K562 (cell line): Measurements from ENCODE around the gene CNKSR1. TPM values are rescaled to one million over a fixed set of nuclear protein-coding genes. Genes with fewer than 3 reads are reported as not detected.

Source experiments
- ATAC-seq: fragments of 200-7000 bp; cut with Tn5 transposase; 3 replicates; pipeline ENCODE4 v1.9.1; 2020; ENCODE audit warnings: moderate library complexity
- BruUV-seq: library from RNA; stranded (reverse); fragments of 400-500 nt; replicated peaks from 2 replicates; lab custom pipeline; 2021; lab: Mats Ljungman, UMichigan
- CTCF ChIA-PET: fragments of 300-600 bp; formaldehyde crosslinking; extraction: SDS; loops from one replicate; lab custom pipeline; 2021; ENCODE audit warnings: low intra/inter-chr PET ratio; lab: Yijun Ruan, JAX
- POLR2A ChIA-PET: fragments of 300-600, 350-650 bp; sonication (Branson Sonifier 250); formaldehyde crosslinking; extraction: SDS; loops from one replicate; lab custom pipeline; 2021; ENCODE audit warnings: antibody characterized with exemption, inconsistent platforms; lab: Yijun Ruan, JAX
- DNase-seq, 4 experiments: peaks; one replicate each; pipeline versions ENCODE4 v3.0.0 to v3.0.0-alpha.2; 2011 to 2018; ENCODE audit warnings: low spot score in 3 of 4, mixed read lengths in 3 of 4; ENCODE audit errors: extremely low read depth in 1 of 4
- FAIRE-seq: peaks from 2 replicates; lab custom pipeline; 2011; peaks lifted over from hg19 to GRCh38; lab: Jason Lieb, UNC
- H2AFZ ChIP-seq: 2 replicates; pipeline ENCODE4 v1.6.0; 2011; ENCODE audit warnings: low read depth, low read length, control low read depth, inconsistent platforms
- H3K27ac ChIP-seq: fragments of 200-600 bp; 3 replicates; pipeline ENCODE4 v1.8.0; 2011; ENCODE audit warnings: low read depth, mild to moderate bottlenecking, control low read depth, inconsistent platforms, low read length, moderate library complexity, mixed read lengths; ENCODE audit errors: extremely low read depth
- H3K27me3 ChIP-seq, 2 experiments: fragments of 300-600 bp in 1 of 2; 2 replicates in 1 of 2; 3 replicates in 1 of 2; pipeline versions ENCODE4 v1.6.0 to v1.8.0; 2011; ENCODE audit warnings: inconsistent platforms in 2 of 2, low read length in 2 of 2, mild to moderate bottlenecking in 1 of 2, mixed read lengths in 1 of 2, moderate library complexity in 1 of 2; ENCODE audit not compliant: control insufficient read depth in 2 of 2, insufficient read depth in 2 of 2
- H3K36me3 ChIP-seq: fragments of 300-600 bp; 3 replicates; pipeline ENCODE4 v1.8.0; 2011; ENCODE audit warnings: mild to moderate bottlenecking, low read length, inconsistent platforms; ENCODE audit not compliant: control insufficient read depth, insufficient read depth
- H3K4me1 ChIP-seq, 2 experiments: fragments of 200-600 bp in 1 of 2; replicated peaks in 1 of 2; 2 replicates in 1 of 2; 3 replicates in 1 of 2; pipeline versions ENCODE4 v1.5.1 to v1.8.0; 2011; ENCODE audit warnings: inconsistent platforms in 2 of 2, low read length in 2 of 2, mild to moderate bottlenecking in 1 of 2, mixed read lengths in 1 of 2, moderate library complexity in 1 of 2; ENCODE audit not compliant: control insufficient read depth in 2 of 2, insufficient read depth in 2 of 2
- H3K4me2 ChIP-seq: 2 replicates; pipeline ENCODE4 v1.6.1; 2011; ENCODE audit warnings: low read length, control low read depth, inconsistent platforms, mixed read lengths; ENCODE audit not compliant: insufficient read depth
- H3K4me3 ChIP-seq: fragments of 200-600 bp; sonication (generic), shearing (Covaris generic); 2 replicates; pipeline ENCODE4 v1.5.1; 2016; ENCODE audit warnings: control low read depth, inconsistent platforms
- H3K79me2 ChIP-seq: fragments of 200-600 bp; 3 replicates; pipeline ENCODE4 v1.8.0; 2011; ENCODE audit warnings: low read length, inconsistent platforms; ENCODE audit not compliant: control insufficient read depth, insufficient read depth
- H3K9ac ChIP-seq, 2 experiments: 2 replicates each; pipeline versions ENCODE4 v1.6.0 to v1.6.1; 2011; ENCODE audit warnings: low read depth in 2 of 2, low read length in 2 of 2, control low read depth in 1 of 2, inconsistent platforms in 1 of 2, mild to moderate bottlenecking in 1 of 2, mixed read lengths in 1 of 2; ENCODE audit not compliant: insufficient read depth in 1 of 2
- H3K9me1 ChIP-seq: one replicate; pipeline ENCODE4 v1.6.0; 2011; ENCODE audit warnings: inconsistent platforms, mild to moderate bottlenecking, low read length, moderate library complexity; ENCODE audit not compliant: control insufficient read depth, insufficient read depth
- H3K9me3 ChIP-seq: replicated peaks from 2 replicates; pipeline ENCODE4 v1.5.1; 2011; ENCODE audit warnings: low read depth, low read length, inconsistent platforms; ENCODE audit not compliant: control insufficient read depth, insufficient read depth
- H4K20me1 ChIP-seq: replicated peaks from 2 replicates; pipeline ENCODE4 v1.6.1; 2011; ENCODE audit warnings: low read length, inconsistent platforms, mixed read lengths; ENCODE audit not compliant: control insufficient read depth, insufficient read depth
- DMBX1 ChIP-seq: fragments of 250-450 bp; sonication (Bioruptor Pico); IDR thresholded peaks from 2 replicates; pipeline ENCODE4 v1.8.0; 2022; ENCODE audit warnings: inconsistent platforms, mild to moderate bottlenecking, moderate library complexity, borderline replicate concordance
- PRDM10 ChIP-seq: fragments of 450-650 bp; IDR thresholded peaks from 2 replicates; pipeline ENCODE4 v1.6.1; 2018; ENCODE audit not compliant: partially characterized antibody
- WGBS: fragments of 100-300 bp; shearing (Covaris generic); methylation state at CpG from one replicate; pipeline ENCODE4 v1.1.6; 2016; ENCODE audit warnings: low coverage, mixed read lengths; ENCODE audit not compliant: insufficient coverage; ENCODE audit errors: missing lambda C conversion rate; 5-methylcytosine and 5-hydroxymethylcytosine counted together
- in situ Hi-C: fragments of 300-500 bp; cut with MboI; formaldehyde crosslinking; loops from 4 replicates; pipeline ENCODE4 v1.15.0; 2018; ENCODE audit warnings: inconsistent platforms, mixed read lengths
- intact Hi-C: fragments of 100-400 bp; cut with micrococcal nuclease; formaldehyde crosslinking; loops from 2 replicates; pipeline ENCODE4 v1.14.2; 2022
- polyA plus RNA-seq, 8 experiments: library from polyadenylated mRNA; depleted of rRNA in 4 of 8; stranded (reverse) in 5 of 8; unstranded in 3 of 8; fragments of >200 nt; fragmentation: Nextera tagmentation in 2 of 8; fragmentation: Illumina TruSeq in 1 of 8; extraction: Ambion mirVana in 2 of 8; extraction: Trizol in 1 of 8; gene quantifications; 2 replicates each; pipeline versions ENCODE4 v1.2.1 to v1.2.3, GENCODE V29; 2011 to 2014; ENCODE audit warnings: inconsistent platforms in 1 of 8, missing spikeins in 1 of 8
- total RNA-seq, 7 experiments: library from RNA; depleted of rRNA in 6 of 7; stranded (reverse); fragments of >200 nt in 6 of 7; fragmentation: Illumina TruSeq in 2 of 7; extraction: Trizol in 2 of 7; gene quantifications; 2 replicates each; pipeline versions ENCODE4 v1.2.1 to v1.2.3, GENCODE V29; 2011 to 2021; ENCODE audit warnings: low replicate concordance in 1 of 7

Gene CNKSR1
- total and polyA plus RNA-seq, 9 of the 15 experiments (the other 6 are each of a cell fraction or from before 2014, with no cell fraction given) = 0.03 to 2.8 (median 1.1) TPM

GRCh38 chr1:26197813-26198212 lies 20.5 kb downstream of the CNKSR1 start:
- ATAC-seq = no peak
- FAIRE-seq = no peak
- ChIA-PET POLR2A (interaction anchor here (0.6 to 0.7 kb wide), 2 partner anchors 181 to 302 kb away, joined by 3 read pairs; no protein-coding TSS in a partner anchor), CTCF (no interaction called here)
- H3K9me1 ChIP-seq = no peaks in the 10 kb centered on the region
- in situ Hi-C loops (no loop called here), intact Hi-C loops (no loop called here)
- H3K27ac ChIP-seq = no peak overlapping the region
- no peaks in the 10 kb centered on the region for H4K20me1 ChIP-seq
- no TSS peak for BruUV-seq
- no peaks in the 10 kb centered on the region for H3K9me3 ChIP-seq
- no peak for DNase-seq
- H3K27me3 ChIP-seq = no peaks in the 10 kb centered on the region
- no peak overlapping the region for H3K4me2 ChIP-seq
- 54% methylated on average over 11 of the region's 11 CpGs for WGBS
- H3K79me2 ChIP-seq = no peaks in the 10 kb centered on the region
- no peak overlapping the region for H3K9ac ChIP-seq
- peaks cover 23 to 30% of the 10 kb centered on the region in 2 experiments for H3K4me1 ChIP-seq
- H3K36me3 ChIP-seq = no peaks in the 10 kb centered on the region
- TF ChIP-seq PRDM10 = peak; percentile 30
- TF ChIP-seq DMBX1 (CRISPR knock-in tag) = no peak
- TF ChIP-seq, all 486 proteins: peak for 1
- no peak overlapping the region for H3K4me3 ChIP-seq
- no peak overlapping the region for H2AFZ ChIP-seq
